ENCODE measurements around the gene EVPL. TPM values are rescaled to one million over a fixed set of nuclear protein-coding genes. Genes with fewer than 3 reads are reported as not detected.

EVPL gene
- polyA plus RNA-seq, 1 donor (not counting 4 experiments of a cell fraction or from before 2014, with no cell fraction given) = 7.6 TPM

- H3K79me2 ChIP-seq (ENCODE audit: control insufficient read depth, insufficient read depth, low read length) = no peaks in the 10 kb centered on the region
- TF ChIP-seq EZH2 (IDR thresholded peaks at IDR 0.05; ENCODE audit: low read length) (no peak), CTCF (optimal IDR thresholded peaks at IDR 0.05 in 1 of 3, IDR thresholded peaks at IDR 0.05 in 1 of 3, conservative IDR thresholded peaks at IDR 0.05 in 1 of 3; ENCODE audit: extremely low read depth in 1 of 3, insufficient read depth in 2 of 3, low read length in 3 of 3) (no peak)
- H3K4me2 ChIP-seq (ENCODE audit: control insufficient read depth, extremely low read depth, insufficient read depth, low read depth, low read length) = no peak overlapping the region
- no peaks in the 10 kb centered on the region for H4K20me1 ChIP-seq (ENCODE audit: control insufficient read depth, extremely low read depth, insufficient read depth, low read length)
- no peaks in the 10 kb centered on the region for H3K27me3 ChIP-seq (ENCODE audit: control insufficient read depth, extremely low read depth, insufficient read depth, low read length)
- no peaks in the 10 kb centered on the region for H3K9me1 ChIP-seq (ENCODE audit: control insufficient read depth, extremely low read depth, insufficient read depth, low read length)
- DNase-seq (ENCODE audit: low read depth, low spot score) = no peak
- no peak overlapping the region for H3K4me3 ChIP-seq (ENCODE audit: control insufficient read depth in 2 of 3, extremely low read depth in 1 of 3, insufficient read depth in 2 of 3, low read depth in 1 of 3, low read length in 3 of 3)
- dilution Hi-C loops (cut with MboI; ENCODE audit: extremely low pct_ligation_motif_present, low sequenced_read_pairs) = no loop called here
- no peak overlapping the region for H2AFZ ChIP-seq (ENCODE audit: control insufficient read depth, low read length)
- no peak overlapping the region for H3K27ac ChIP-seq (ENCODE audit: control insufficient read depth, insufficient read depth, low read length)
- peaks cover 24 to 32% of the 10 kb centered on the region in 2 experiments for H3K36me3 ChIP-seq (ENCODE audit: control insufficient read depth in 2 of 2, extremely low read depth in 1 of 2, insufficient read depth in 2 of 2, low read length in 2 of 2)
- FAIRE-seq = no peak
- H3K4me1 ChIP-seq (ENCODE audit: control insufficient read depth, extremely low read depth, insufficient read depth, low read length) = no peaks in the 10 kb centered on the region
- H3K9me3 ChIP-seq (ENCODE audit: control insufficient read depth, low read depth, low read length) = no peaks in the 10 kb centered on the region
- no peak overlapping the region for H3K9ac ChIP-seq (ENCODE audit: control insufficient read depth, extremely low read depth, insufficient read depth, low read length)
Observed at GRCh38 chr17:76036497-76037261, 9.6 kb upstream of the EVPL start.

GRCh38 chr17:76034428-76035350 is 7.6 kb upstream of the EVPL start:
- Histone ChIP-seq H2AFZ (ENCODE audit: control insufficient read depth, low read length) (no peak overlapping the region), H3K27me3 (ENCODE audit: control insufficient read depth, extremely low read depth, insufficient read depth, low read length) (no peaks in the 10 kb centered on the region), H4K20me1 (ENCODE audit: control insufficient read depth, extremely low read depth, insufficient read depth, low read length) (no peaks in the 10 kb centered on the region), H3K9me3 (ENCODE audit: control insufficient read depth, low read depth, low read length) (no peaks in the 10 kb centered on the region), H3K9me1 (ENCODE audit: control insufficient read depth, extremely low read depth, insufficient read depth, low read length) (no peaks in the 10 kb centered on the region), H3K27ac (ENCODE audit: control insufficient read depth, insufficient read depth, low read length) (no peak overlapping the region), H3K79me2 (ENCODE audit: control insufficient read depth, insufficient read depth, low read length) (no peaks in the 10 kb centered on the region), H3K4me2 (ENCODE audit: control insufficient read depth, extremely low read depth, insufficient read depth, low read depth, low read length) (no peak overlapping the region), H3K4me1 (ENCODE audit: control insufficient read depth, extremely low read depth, insufficient read depth, low read length) (no peaks in the 10 kb centered on the region), H3K36me3 (ENCODE audit: control insufficient read depth in 2 of 2, extremely low read depth in 1 of 2, insufficient read depth in 2 of 2, low read length in 2 of 2) (peaks cover 9 to 14% of the 10 kb centered on the region in 2 experiments), H3K9ac (ENCODE audit: control insufficient read depth, extremely low read depth, insufficient read depth, low read length) (no peak overlapping the region), H3K4me3 (ENCODE audit: control insufficient read depth in 2 of 3, extremely low read depth in 1 of 3, insufficient read depth in 2 of 3, low read depth in 1 of 3, low read length in 3 of 3) (no peak overlapping the region)
- TF ChIP-seq CTCF (optimal IDR thresholded peaks at IDR 0.05 in 1 of 3, IDR thresholded peaks at IDR 0.05 in 1 of 3, conservative IDR thresholded peaks at IDR 0.05 in 1 of 3; ENCODE audit: extremely low read depth in 1 of 3, insufficient read depth in 2 of 3, low read length in 3 of 3) (no peak), EZH2 (IDR thresholded peaks at IDR 0.05; ENCODE audit: low read length) (no peak)
- no peak for FAIRE-seq
- dilution Hi-C loops (cut with MboI; ENCODE audit: extremely low pct_ligation_motif_present, low sequenced_read_pairs) = no loop called here
- DNase-seq (ENCODE audit: low read depth, low spot score) = no peak
